ENCODE data around the gene ZNF626. TPM values are rescaled to one million over a fixed set of nuclear protein-coding genes. Genes with fewer than 3 reads are reported as not detected.
"Not testable (repeated sequence)": the region's sequence is repeated elsewhere in the genome, so short reads cannot be mapped to it uniquely, and the experiment has no call there.

Gene ZNF626
- total RNA-seq, 2 experiments from 2014 or later = 8.7 to 12.5 TPM

GRCh38 chr19:20614971-20615370 lies 46.4 kb downstream of the ZNF626 start:
- Mint-ChIP-seq H3K9me3 (peaks cover 61% of the 10 kb centered on the region), H3K36me3 (peaks cover 12% of the 10 kb centered on the region)
- intact Hi-C loops (cut with micrococcal nuclease); H3K27ac Mint-ChIP-seq; H3K27me3 Mint-ChIP-seq; H3K4me1 Mint-ChIP-seq (ENCODE audit: low read depth); CTCF ChIA-PET; POLR2A ChIA-PET; DNase-seq; H3K4me3 Mint-ChIP-seq: not testable (repeated sequence)

GRCh38 chr19:20612711-20613316 lies 48.6 kb downstream of the ZNF626 start:
- ChIA-PET CTCF (no interaction called here), POLR2A (no interaction called here)
- Mint-ChIP-seq H3K27ac (no peak overlapping the region), H3K27me3 (no peaks in the 10 kb centered on the region), H3K4me3 (no peak overlapping the region), H3K36me3 (peaks cover 10% of the 10 kb centered on the region), H3K9me3 (peaks cover 52% of the 10 kb centered on the region), H3K4me1 (ENCODE audit: low read depth) (no peaks in the 10 kb centered on the region)
- no peak for DNase-seq
- intact Hi-C loops (cut with micrococcal nuclease) = no loop called here

GRCh38 chr19:20611866-20612265 lies 49.5 kb downstream of the ZNF626 start:
- H3K9me3 Mint-ChIP-seq = peaks cover 46% of the 10 kb centered on the region
- H3K27ac Mint-ChIP-seq = no peak overlapping the region
- ChIA-PET CTCF (no interaction called here), POLR2A (no interaction called here)
- no peaks in the 10 kb centered on the region for H3K27me3 Mint-ChIP-seq
- intact Hi-C loops (cut with micrococcal nuclease) = no loop called here
- DNase-seq = no peak
- H3K4me1 Mint-ChIP-seq (ENCODE audit: low read depth) = no peaks in the 10 kb centered on the region
- peaks cover 9% of the 10 kb centered on the region for H3K36me3 Mint-ChIP-seq
- no peak overlapping the region for H3K4me3 Mint-ChIP-seq

GRCh38 chr19:20607943-20608342 lies 53.4 kb downstream of the ZNF626 start:
- CTCF ChIA-PET = no interaction called here

More at GRCh38 chr19:20607943-20608342, 53.4 kb downstream of the ZNF626 start:
- DNase-seq = no peak
- no peak overlapping the region for H3K4me3 Mint-ChIP-seq
- H3K36me3 Mint-ChIP-seq = peaks cover 6% of the 10 kb centered on the region
- no peaks in the 10 kb centered on the region for H3K4me1 Mint-ChIP-seq (ENCODE audit: low read depth)
- H3K9me3 Mint-ChIP-seq = peaks cover 35% of the 10 kb centered on the region
- POLR2A ChIA-PET = no interaction called here
- no peak overlapping the region for H3K27ac Mint-ChIP-seq
- intact Hi-C loops (cut with micrococcal nuclease) = no loop called here
- no peaks in the 10 kb centered on the region for H3K27me3 Mint-ChIP-seq

Other genes starting within 250 kb of the ZNF626 start
- gene ZNF737, start 95.8 kb downstream of the ZNF626 start, total RNA-seq = 1 to 10 TPM; 9.0 to 9.9 TPM
- 1 to 10 TPM; 5.0 to 6.0 TPM for gene ZNF66, start 114.7 kb upstream of the ZNF626 start, total RNA-seq